GM23338 (cell line): ENCODE data around the gene UNC13A. TPM values are rescaled to one million over a fixed set of nuclear protein-coding genes. Genes with fewer than 3 reads are reported as not detected.

Experiments
- ATAC-seq: fragments of 200-7000 bp; cut with Tn5 transposase; 3 replicates; pipeline ENCODE4 v1.9.1; 2020
- DNase-seq: peaks from one replicate; pipeline ENCODE4 v3.0.0-alpha.2; 2015; ENCODE audit warnings: low spot score
- H2AFZ ChIP-seq: fragments of 200-600 bp; sonication (generic); 2 replicates; pipeline ENCODE4 v1.8.0; 2016; ENCODE audit warnings: antibody characterized with exemption, mild to moderate bottlenecking, moderate library complexity
- H3F3A ChIP-seq: fragments of 200-600 bp; sonication (generic); replicated peaks from 2 replicates; pipeline ENCODE4 v1.8.0; 2017; ENCODE audit warnings: antibody characterized with exemption, mixed run types, low read depth
- H3K27ac ChIP-seq: fragments of 200-600 bp; sonication (generic); 2 replicates; pipeline ENCODE4 v1.6.1; 2016; ENCODE audit warnings: low read depth
- H3K27me3 ChIP-seq: fragments of 200-600 bp; sonication (generic); 2 replicates; pipeline ENCODE4 v1.8.0; 2016; ENCODE audit warnings: mild to moderate bottlenecking, mixed run types, moderate library complexity; ENCODE audit not compliant: insufficient read depth
- H3K36me3 ChIP-seq: fragments of 200-600 bp; sonication (generic); 2 replicates; pipeline ENCODE4 v1.8.0; 2016; ENCODE audit warnings: mild to moderate bottlenecking; ENCODE audit not compliant: insufficient read depth
- H3K4me1 ChIP-seq: fragments of 200-600 bp; sonication (generic); 2 replicates; pipeline ENCODE4 v1.8.0; 2016; ENCODE audit warnings: mild to moderate bottlenecking, moderate library complexity; ENCODE audit not compliant: insufficient read depth
- H3K4me2 ChIP-seq: fragments of 200-600 bp; sonication (generic); 2 replicates; pipeline ENCODE4 v1.7.1; 2017; ENCODE audit warnings: mixed run types
- H3K4me3 ChIP-seq: fragments of 200-600 bp; sonication (generic); 2 replicates; pipeline ENCODE4 v1.6.1; 2016; ENCODE audit warnings: mixed run types
- H3K79me2 ChIP-seq: fragments of 200-600 bp; sonication (generic); replicated peaks from 2 replicates; pipeline ENCODE4 v1.8.0; 2017; ENCODE audit warnings: mild to moderate bottlenecking; ENCODE audit not compliant: insufficient read depth
- H3K9me2 ChIP-seq: fragments of 200-600 bp; sonication (generic); 2 replicates; pipeline ENCODE4 v1.8.0; 2017; ENCODE audit not compliant: insufficient read depth
- H4K20me1 ChIP-seq: fragments of 200-600 bp; sonication (generic); replicated peaks from 2 replicates; pipeline ENCODE4 v1.8.0; 2017; ENCODE audit warnings: mild to moderate bottlenecking; ENCODE audit not compliant: insufficient read depth
- H3K27ac Mint-ChIP-seq: 2 replicates; pipeline ENCODE4 v1.8.0; 2020; ENCODE audit warnings: inconsistent platforms, mild to moderate bottlenecking, moderate library complexity, mixed read lengths
- H3K27me3 Mint-ChIP-seq: 3 replicates; pipeline ENCODE4 v1.8.0; 2022; ENCODE audit warnings: low read depth, mild to moderate bottlenecking, moderate library complexity, mixed read lengths, inconsistent platforms; ENCODE audit not compliant: insufficient read depth, poor library complexity
- H3K36me3 Mint-ChIP-seq: 3 replicates; pipeline ENCODE4 v1.8.0; 2021; ENCODE audit warnings: low read depth, mild to moderate bottlenecking, inconsistent platforms, moderate library complexity, mixed read lengths
- H3K4me1 Mint-ChIP-seq: 3 replicates; pipeline ENCODE4 v1.8.0; 2020; ENCODE audit warnings: mild to moderate bottlenecking, inconsistent platforms, mixed read lengths
- H3K4me3 Mint-ChIP-seq: 3 replicates; pipeline ENCODE4 v1.8.0; 2021; ENCODE audit warnings: moderate library complexity, mild to moderate bottlenecking, inconsistent platforms, mixed read lengths
- H3K9me3 Mint-ChIP-seq: 3 replicates; pipeline ENCODE4 v1.8.0; 2020; ENCODE audit warnings: moderate library complexity, mild to moderate bottlenecking, inconsistent platforms, mixed read lengths
- CTCF ChIP-seq, 2 experiments: fragments of 200-600 bp in 1 of 2; sonication (generic) in 1 of 2; conservative IDR thresholded peaks; 2 replicates each; pipeline versions ENCODE4 v1.5.1 to v1.6.1; 2016 to 2017; ENCODE audit warnings: antibody characterized with exemption in 2 of 2, low read depth in 2 of 2, mild to moderate bottlenecking in 2 of 2, moderate library complexity in 1 of 2
- ETS1 ChIP-seq: IDR thresholded peaks from 2 replicates; pipeline ENCODE4 v1.6.1; 2016; ENCODE audit warnings: antibody characterized with exemption
- EZH2 ChIP-seq: fragments of 200-600 bp; sonication (generic); IDR thresholded peaks from one replicate; pipeline ENCODE4 v1.8.0; 2017; ENCODE audit warnings: antibody characterized with exemption, mild to moderate bottlenecking, low read depth; ENCODE audit not compliant: unreplicated experiment
- JUNB ChIP-seq: IDR thresholded peaks from one replicate; pipeline ENCODE4 v1.6.1; 2016; ENCODE audit warnings: antibody characterized with exemption; ENCODE audit not compliant: unreplicated experiment
- NANOG ChIP-seq: IDR thresholded peaks from 2 replicates; pipeline ENCODE4 v1.6.1; 2016; ENCODE audit warnings: antibody characterized with exemption, borderline replicate concordance
- POLR2AphosphoS5 ChIP-seq: IDR thresholded peaks from 2 replicates; pipeline ENCODE4 v1.6.1; 2016; ENCODE audit warnings: antibody characterized with exemption, low read depth
- REST ChIP-seq: IDR thresholded peaks from one replicate; pipeline ENCODE4 v1.6.1; 2018; ENCODE audit warnings: antibody characterized with exemption; ENCODE audit not compliant: unreplicated experiment
- ZNF114 ChIP-seq: fragments of 250-450 bp; sonication (Bioruptor Pico); IDR thresholded peaks from 2 replicates; pipeline ENCODE4 v1.5.0; 2020; ENCODE audit warnings: mild to moderate bottlenecking, moderate library complexity
- polyA plus RNA-seq: library from polyadenylated mRNA; unstranded; fragments of >200 nt; fragmentation: Nextera tagmentation; extraction: Ambion mirVana; gene quantifications from 2 replicates; pipeline ENCODE4 v1.2.1, GENCODE V29; 2016
- total RNA-seq: library from RNA; depleted of rRNA; stranded (reverse); fragments of >200 nt; shearing (Covaris generic); gene quantifications from 2 replicates; pipeline ENCODE4 v1.2.3, GENCODE V29; 2014

Gene UNC13A
- total and polyA plus RNA-seq, 2 experiments from 2014 or later: 9.5 to 30.4 TPM

DNA sequence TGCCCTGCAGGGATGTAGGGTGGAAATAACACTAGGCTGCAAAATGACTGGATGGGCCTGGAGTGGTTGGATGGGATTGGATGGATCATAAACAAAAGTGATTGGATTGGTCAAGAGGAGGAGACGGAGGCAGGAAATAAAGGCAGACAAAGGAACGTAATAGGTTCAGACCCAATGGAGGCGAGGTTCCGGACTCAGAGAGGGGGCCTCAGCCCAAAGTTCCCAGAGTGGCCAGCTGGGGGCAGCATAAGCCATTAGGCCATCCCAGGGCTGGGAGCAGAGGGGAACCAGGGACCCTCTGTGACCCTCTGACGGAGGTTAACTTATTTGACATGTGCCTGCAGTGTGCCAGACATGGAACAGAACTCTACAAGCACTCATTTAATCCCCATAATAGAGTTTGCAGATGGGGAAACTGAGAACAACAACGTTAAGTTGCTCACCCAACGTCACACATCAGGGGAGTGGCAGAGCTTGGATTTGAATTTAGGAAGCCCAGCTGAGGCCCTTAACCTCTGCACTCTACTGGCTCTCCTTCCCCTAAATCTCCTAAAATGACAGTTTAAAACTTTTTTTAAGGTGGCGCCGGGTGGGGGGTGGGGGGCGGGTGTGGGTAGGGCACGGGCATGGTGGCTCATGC is 15.8 kb upstream of the UNC13A start:
- TF ChIP-seq ETS1 (no peak), CTCF (conservative IDR thresholded peaks at IDR 0.05; ENCODE audit: low read depth in 2 of 2) (peak; percentile 85 to 96)
- Mint-ChIP-seq H3K4me1 (no peaks in the 10 kb centered on the region), H3K9me3 (no peaks in the 10 kb centered on the region; the same call in 2 of the 3 replicates), H3K36me3 (no peaks in the 10 kb centered on the region; the same call in 2 of the 3 replicates), H3K27ac (no peak overlapping the region), H3K4me3 (no peak overlapping the region), H3K27me3 (peaks cover 8% of the 10 kb centered on the region)
- Histone ChIP-seq H3K4me1 (peaks cover 6% of the 10 kb centered on the region), H3K79me2 (no peaks in the 10 kb centered on the region), H3K9me2 (no peaks in the 10 kb centered on the region), H3K36me3 (no peaks in the 10 kb centered on the region), H3K27me3 (no peaks in the 10 kb centered on the region), H4K20me1 (no peaks in the 10 kb centered on the region), H3F3A (0 out of 2 replicates have a peak, but pooled peaks cover 6% of the 10 kb centered on the region), H2AFZ (no peak overlapping the region), H3K27ac (no peak overlapping the region), H3K4me3 (no peak overlapping the region), H3K4me2 (no peak overlapping the region)
- DNase-seq: peak; percentile 92
- ATAC-seq: peak; percentile 85

DNA sequence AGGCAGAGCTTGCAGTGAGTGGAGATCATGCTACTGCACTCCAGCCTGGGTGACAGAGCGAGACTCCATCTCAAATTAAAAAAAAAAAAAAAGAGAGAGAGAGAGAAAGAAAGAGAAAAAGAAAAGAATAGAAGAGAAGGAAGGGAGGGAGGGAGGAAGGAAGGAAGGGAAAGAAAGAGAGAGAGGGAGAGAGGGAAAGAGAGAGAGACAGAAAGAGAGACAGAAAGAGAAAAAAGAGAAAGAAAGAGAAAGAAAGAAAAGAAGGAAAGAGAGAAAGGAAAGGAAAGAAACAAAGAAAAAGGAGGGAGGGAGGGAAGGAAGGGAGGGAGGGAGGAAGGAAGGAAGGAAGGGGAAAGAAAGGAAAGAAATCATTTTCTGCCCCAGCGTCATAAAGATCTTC is 7.0 kb upstream of the UNC13A start:
- Histone ChIP-seq H3K4me1 (no peaks in the 10 kb centered on the region), H4K20me1 (no peaks in the 10 kb centered on the region), H3F3A (no peaks in the 10 kb centered on the region), H3K36me3 (no peaks in the 10 kb centered on the region), H3K27me3 (no peaks in the 10 kb centered on the region), H2AFZ (no peak overlapping the region), H3K9me2 (no peaks in the 10 kb centered on the region), H3K4me3 (no peak overlapping the region), H3K79me2 (no peaks in the 10 kb centered on the region), H3K27ac (no peak overlapping the region), H3K4me2 (no peak overlapping the region)
- no peak for DNase-seq
- H3K36me3 Mint-ChIP-seq: no peaks in the 10 kb centered on the region
- H3K27ac Mint-ChIP-seq: no peak overlapping the region
- ATAC-seq: no peak
- H3K27me3 Mint-ChIP-seq: peaks cover 12% of the 10 kb centered on the region
- no peaks in the 10 kb centered on the region; the same call in 2 of the 3 replicates for H3K4me1 Mint-ChIP-seq
- H3K9me3 Mint-ChIP-seq: no peaks in the 10 kb centered on the region; the same call in 2 of the 3 replicates
- no peak overlapping the region for H3K4me3 Mint-ChIP-seq
- no peak for TF ChIP-seq JUNB
- no peak for TF ChIP-seq REST
- TF ChIP-seq EZH2: no peak
- TF ChIP-seq NANOG: no peak
- TF ChIP-seq ZNF114: no peak
- TF ChIP-seq CTCF (conservative IDR thresholded peaks at IDR 0.05; ENCODE audit: low read depth in 2 of 2): no peak
- no peak for TF ChIP-seq POLR2AphosphoS5
